Right lobe of liver (tissue), 4 donors: ENCODE data around the gene PLXND1.

Source experiments
- CTCF ChIP-seq, 4 donors: fragments of 200-600 bp in 3 of 4; fragments of 450-650 bp in 1 of 4; IDR thresholded peaks; one replicate each; pipeline versions ENCODE4 v1.5.1 to v1.8.0; 2016 to 2022; ENCODE audit warnings: antibody characterized with exemption in 4 of 4, mild to moderate bottlenecking in 2 of 4
- POLR2A ChIP-seq: fragments of 450-650 bp; IDR thresholded peaks from one replicate; pipeline ENCODE4 v1.6.1; 2017; ENCODE audit warnings: antibody characterized with exemption, mild to moderate bottlenecking
- donor health status: DM: no; HTN: no; CAD: no.
- donor health status: DM: no; HTN: no; CAD: no.
- donor health status: DM: no; HTN: yes; CAD: no.

GRCh38 chr3:129521611-129522010, 84.9 kb downstream of the PLXND1 start:
- TF ChIP-seq CTCF (IDR thresholded peaks at IDR 0.05) (no peak), POLR2A (no peak)
